KMS-11 (cell line): ENCODE results near the gene GPLD1.

Experiments used
- H2AFZ ChIP-seq: fragments of 200-600 bp; sonication (generic); 2 replicates; pipeline ENCODE4 v1.6.1; 2016; ENCODE audit warnings: antibody characterized with exemption, mixed run types, low read depth
- H3K27ac ChIP-seq: fragments of 200-600 bp; sonication (generic); 2 replicates; pipeline ENCODE4 v1.6.1; 2016; ENCODE audit warnings: mild to moderate bottlenecking, mixed run types
- H3K27me3 ChIP-seq: fragments of 200-600 bp; sonication (generic); 2 replicates; pipeline ENCODE4 v1.6.1; 2017; ENCODE audit warnings: mild to moderate bottlenecking, low read depth, mixed run types, moderate library complexity; ENCODE audit not compliant: insufficient read depth
- H3K36me3 ChIP-seq: fragments of 200-600 bp; sonication (generic); 2 replicates; pipeline ENCODE4 v1.6.1; 2017; ENCODE audit warnings: mild to moderate bottlenecking, mixed run types; ENCODE audit not compliant: insufficient read depth
- H3K4me1 ChIP-seq: fragments of 200-600 bp; sonication (generic); 2 replicates; pipeline ENCODE4 v1.6.1; 2016; ENCODE audit warnings: mild to moderate bottlenecking, low read depth, mixed run types; ENCODE audit not compliant: poor library complexity, severe bottlenecking
- H3K4me2 ChIP-seq: fragments of 200-600 bp; sonication (generic); 2 replicates; pipeline ENCODE4 v1.7.0; 2016; ENCODE audit warnings: mild to moderate bottlenecking, mixed run types
- H3K4me3 ChIP-seq: fragments of 200-600 bp; sonication (generic); IDR thresholded peaks from 2 replicates; pipeline ENCODE4 v1.6.1; 2017; ENCODE audit warnings: low read depth, low read length, mixed read lengths; ENCODE audit not compliant: insufficient read depth
- H3K79me2 ChIP-seq: fragments of 200-600 bp; sonication (generic); 2 replicates; pipeline ENCODE4 v1.6.1; 2016; ENCODE audit warnings: low read depth, mixed run types; ENCODE audit not compliant: insufficient read depth
- H3K9ac ChIP-seq: fragments of 200-600 bp; sonication (generic); 2 replicates; pipeline ENCODE4 v1.6.1; 2016; ENCODE audit warnings: mild to moderate bottlenecking, mixed run types
- H4K20me1 ChIP-seq: fragments of 200-600 bp; sonication (generic); 2 replicates; pipeline ENCODE4 v1.6.1; 2016; ENCODE audit warnings: mild to moderate bottlenecking, mixed run types; ENCODE audit not compliant: insufficient read depth
- CTCF ChIP-seq: fragments of 200-600 bp; sonication (generic); conservative IDR thresholded peaks from 2 replicates; pipeline ENCODE4 v1.6.1; 2017; ENCODE audit warnings: low read depth, mild to moderate bottlenecking, antibody characterized with exemption, low read length, moderate library complexity, mixed read lengths

The GPLD1 gene

GRCh38 chr6:24451581-24452388 lies 37.6 kb downstream of the GPLD1 start:
- Histone ChIP-seq H3K27ac (no peak overlapping the region), H2AFZ (no peak overlapping the region), H4K20me1 (no peaks in the 10 kb centered on the region), H3K4me2 (no peak overlapping the region), H3K4me1 (no peaks in the 10 kb centered on the region), H3K4me3 (no peak overlapping the region), H3K9ac (no peak overlapping the region), H3K36me3 (no peaks in the 10 kb centered on the region), H3K79me2 (no peaks in the 10 kb centered on the region), H3K27me3 (no peaks in the 10 kb centered on the region)
- no peak for TF ChIP-seq CTCF

DNA sequence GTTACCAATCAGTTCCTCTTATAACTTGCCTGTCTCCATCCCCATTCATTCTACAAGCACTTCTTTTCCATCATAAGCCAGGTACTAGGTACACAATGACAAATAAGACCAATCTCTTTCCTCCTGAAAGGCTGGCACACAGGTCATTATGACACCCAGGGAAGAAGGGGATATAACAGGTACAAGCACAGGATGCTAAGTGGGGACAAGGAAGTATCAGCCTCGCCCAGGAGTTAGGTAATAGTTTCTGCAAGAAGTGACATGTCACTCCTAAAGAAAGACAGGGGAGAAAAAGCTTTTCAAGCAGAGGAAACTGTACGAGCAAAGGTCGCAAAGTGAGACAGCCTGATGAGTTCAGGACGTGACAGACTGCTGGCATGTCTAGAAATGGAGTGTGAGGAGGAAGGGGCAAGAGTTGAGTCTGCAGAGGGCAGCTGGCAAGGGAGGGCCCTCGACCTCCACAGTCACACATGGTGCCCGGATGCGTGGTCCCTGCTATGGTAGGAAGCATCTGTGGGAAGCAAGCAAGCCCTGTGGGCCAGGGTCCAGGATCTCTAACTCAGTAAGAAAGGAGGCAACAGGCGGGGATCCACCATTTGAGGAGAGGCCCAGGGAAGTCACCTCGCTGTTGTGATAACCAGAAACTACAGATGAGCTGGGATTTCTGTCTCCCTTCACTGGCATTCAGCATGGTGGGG lies 40.4 kb downstream of the GPLD1 start:
- H3K4me3 ChIP-seq = no peak overlapping the region
- no peak overlapping the region for H2AFZ ChIP-seq
- H3K79me2 ChIP-seq = no peaks in the 10 kb centered on the region
- H3K27me3 ChIP-seq = no peaks in the 10 kb centered on the region
- H3K9ac ChIP-seq = no peak overlapping the region
- no peaks in the 10 kb centered on the region for H3K36me3 ChIP-seq
- TF ChIP-seq CTCF = no peak
- H4K20me1 ChIP-seq = no peaks in the 10 kb centered on the region
- H3K4me1 ChIP-seq = no peaks in the 10 kb centered on the region
- H3K4me2 ChIP-seq = no peak overlapping the region
- H3K27ac ChIP-seq = no peak overlapping the region

- Histone ChIP-seq H3K79me2 (no peaks in the 10 kb centered on the region), H3K4me1 (no peaks in the 10 kb centered on the region), H3K4me2 (no peak overlapping the region), H3K27ac (no peak overlapping the region), H3K36me3 (no peaks in the 10 kb centered on the region), H4K20me1 (no peaks in the 10 kb centered on the region), H2AFZ (no peak overlapping the region), H3K27me3 (no peaks in the 10 kb centered on the region), H3K9ac (no peak overlapping the region), H3K4me3 (no peak overlapping the region)
- no peak for TF ChIP-seq CTCF
These were observed 41.0 kb downstream of the GPLD1 start for GRCh38 chr6:24448396-24448795.

- no peak for TF ChIP-seq CTCF
- Histone ChIP-seq H3K4me3 (no peak overlapping the region), H4K20me1 (no peaks in the 10 kb centered on the region), H3K27me3 (no peaks in the 10 kb centered on the region), H3K4me1 (no peaks in the 10 kb centered on the region), H3K27ac (no peak overlapping the region), H3K79me2 (no peaks in the 10 kb centered on the region), H2AFZ (no peak overlapping the region), H3K9ac (no peak overlapping the region), H3K4me2 (no peak overlapping the region), H3K36me3 (no peaks in the 10 kb centered on the region)
These were observed 42.7 kb downstream of the GPLD1 start for GRCh38 chr6:24446670-24447069.
